Right renal pelvis (tissue), 4 donors: ENCODE measurements around the gene JAK1. TPM values are rescaled to one million over a fixed set of nuclear protein-coding genes. Genes with fewer than 3 reads are reported as not detected.
"Not testable (repeated sequence)": the region's sequence is repeated elsewhere in the genome, so short reads cannot be mapped to it uniquely, and the experiment has no call there.

Source experiments
- DNase-seq, 4 donors: peaks; one replicate each; pipeline ENCODE4 v3.0.0-alpha.2; 2013; ENCODE audit warnings: low read depth in 4 of 4, low spot score in 3 of 4, missing footprints in 1 of 4
- polyA plus RNA-seq, 4 donors: library from polyadenylated mRNA; unstranded; fragments of 120-200 nt; gene quantifications; one replicate each; pipeline ENCODE4 v1.2.1, GENCODE V29; 2013; ENCODE audit not compliant: insufficient read length in 4 of 4

The JAK1 gene
- polyA plus RNA-seq, 4 donors, result 95.2 to 118 (median 113) TPM

- no peak for DNase-seq
Measured at GRCh38 chr1:64953241-64953640, 13.1 kb downstream of the JAK1 start.

GRCh38 chr1:64950284-64950809 is 16.0 kb downstream of the JAK1 start:
- no peak for DNase-seq

GRCh38 chr1:64948905-64949833 is 17.2 kb downstream of the JAK1 start:
- no peak for DNase-seq

GRCh38 chr1:64948216-64948615 is 18.1 kb downstream of the JAK1 start:
- no peak for DNase-seq

- no peak for DNase-seq
Measured at GRCh38 chr1:64946916-64947315, 19.4 kb downstream of the JAK1 start.

- DNase-seq, result no peak
Measured at GRCh38 chr1:64944913-64945312, 21.4 kb downstream of the JAK1 start.

GRCh38 chr1:64942675-64943074 is 23.7 kb downstream of the JAK1 start:
- DNase-seq, result no peak

- no peak for DNase-seq
Measured at GRCh38 chr1:64942118-64942517, 24.2 kb downstream of the JAK1 start.

GRCh38 chr1:64941461-64942117 is 24.8 kb downstream of the JAK1 start:
- DNase-seq, result no peak

GRCh38 chr1:64940025-64940424 is 26.3 kb downstream of the JAK1 start:
- no peak for DNase-seq

GRCh38 chr1:64938991-64939390 is 27.4 kb downstream of the JAK1 start:
- no peak for DNase-seq

GRCh38 chr1:64936956-64937355 is 29.4 kb downstream of the JAK1 start:
- no peak for DNase-seq

GRCh38 chr1:64935551-64936155 is 30.7 kb downstream of the JAK1 start:
- DNase-seq, result no peak

GRCh38 chr1:64934878-64935275 is 31.5 kb downstream of the JAK1 start:
- DNase-seq, result no peak

GRCh38 chr1:64934115-64934877 is 32.1 kb downstream of the JAK1 start:
- DNase-seq, result no peak

- DNase-seq, result no peak
Measured at GRCh38 chr1:64933296-64934070, 32.9 kb downstream of the JAK1 start.

- no peak for DNase-seq
Measured at GRCh38 chr1:64932962-64933295, 33.4 kb downstream of the JAK1 start.

- DNase-seq, result not testable (repeated sequence)
Measured at GRCh38 chr1:64930640-64931039, 35.7 kb downstream of the JAK1 start.

- no peak for DNase-seq
Measured at GRCh38 chr1:64929221-64929620, 37.1 kb downstream of the JAK1 start.

GRCh38 chr1:64928325-64928724 is 38.0 kb downstream of the JAK1 start:
- no peak for DNase-seq
